HepG2 (cell line): Measurements from ENCODE around the gene MOSPD2. TPM values are rescaled to one million over a fixed set of nuclear protein-coding genes. Genes with fewer than 3 reads are reported as not detected.
A peak's percentile ranks its signal among the peaks of the same experiment; 100 is the strongest.

ENCODE experiments used
- ARID4A ChIP-seq: sonication (generic); formaldehyde crosslinking; IDR thresholded peaks from 2 replicates; pipeline ENCODE4 v1.5.0; 2020; ENCODE audit warnings: mild to moderate bottlenecking, missing genetic modification reagents, borderline replicate concordance
- FOXJ3 ChIP-seq: sonication (generic); formaldehyde crosslinking; IDR thresholded peaks from 2 replicates; pipeline ENCODE4 v1.4.0; 2020; ENCODE audit warnings: missing genetic modification reagents, mild to moderate bottlenecking, borderline replicate concordance
- GATAD1 ChIP-seq: IDR thresholded peaks from 2 replicates; pipeline ENCODE4 v1.6.1; 2016; ENCODE audit warnings: missing genetic modification reagents, missing compliant biosample characterization
- HMGXB4 ChIP-seq, 2 experiments: sonication (generic) in 1 of 2; formaldehyde crosslinking in 1 of 2; IDR thresholded peaks; 2 replicates each; pipeline versions ENCODE4 v1.4.0 to v1.6.1; 2018 to 2020; ENCODE audit warnings: missing genetic modification reagents in 2 of 2, borderline replicate concordance in 1 of 2, low read depth in 1 of 2, mild to moderate bottlenecking in 1 of 2, missing biosample characterization in 1 of 2
- HOXA3 ChIP-seq: sonication (generic); formaldehyde crosslinking; IDR thresholded peaks from 2 replicates; pipeline ENCODE4 v1.5.0; 2020; ENCODE audit warnings: missing genetic modification reagents
- MIER3 ChIP-seq: IDR thresholded peaks from 2 replicates; pipeline ENCODE4 v1.6.1; 2016; ENCODE audit warnings: missing compliant biosample characterization, borderline replicate concordance
- MYC ChIP-seq: sonication (generic); formaldehyde crosslinking; IDR thresholded peaks from 2 replicates; pipeline ENCODE4 v1.9.0; 2021; ENCODE audit warnings: missing genetic modification reagents, borderline replicate concordance
- MYNN ChIP-seq: sonication (generic); formaldehyde crosslinking; IDR thresholded peaks from 2 replicates; pipeline ENCODE4 v1.4.0; 2020; ENCODE audit warnings: mild to moderate bottlenecking, low read depth, missing genetic modification reagents
- NR2F6 ChIP-seq, 2 experiments: IDR thresholded peaks; 2 replicates each; pipeline ENCODE4 v1.6.1; 2016; ENCODE audit warnings: antibody characterized with exemption in 1 of 2, mild to moderate bottlenecking in 1 of 2
- NRL ChIP-seq: sonication (generic); formaldehyde crosslinking; IDR thresholded peaks from 2 replicates; pipeline ENCODE4 v1.5.0; 2020; ENCODE audit warnings: missing genetic modification reagents, mild to moderate bottlenecking, moderate library complexity, borderline replicate concordance
- POLR2A ChIP-seq, 2 experiments: IDR thresholded peaks; 2 replicates each; pipeline ENCODE4 v1.6.1; 2011; ENCODE audit warnings: low read depth in 2 of 2, low read length in 2 of 2, mild to moderate bottlenecking in 1 of 2, moderate library complexity in 1 of 2; ENCODE audit not compliant: insufficient read depth in 1 of 2
- RAD51 ChIP-seq: fragments of 450-650 bp; IDR thresholded peaks from 2 replicates; pipeline ENCODE4 v1.6.1; 2016; ENCODE audit warnings: borderline replicate concordance
- SNRNP70 ChIP-seq: fragments of 200-400 bp; formaldehyde crosslinking; IDR thresholded peaks from 2 replicates; pipeline ENCODE4 v1.6.1; 2017; ENCODE audit warnings: mild to moderate bottlenecking, low read depth, low read length, moderate library complexity
- TAF1 ChIP-seq: sonication (generic); formaldehyde crosslinking; IDR thresholded peaks from 2 replicates; pipeline ENCODE4 v1.4.0; 2020; ENCODE audit warnings: missing genetic modification reagents
- ZFAT ChIP-seq: sonication (generic); formaldehyde crosslinking; conservative IDR thresholded peaks from 2 replicates; pipeline ENCODE4 v1.8.1; 2023; ENCODE audit warnings: missing genetic modification reagents, inconsistent platforms
- ZFP41 ChIP-seq: sonication (generic); formaldehyde crosslinking; IDR thresholded peaks from 2 replicates; pipeline ENCODE4 v1.4.0; 2020; ENCODE audit warnings: mild to moderate bottlenecking, missing genetic modification reagents, borderline replicate concordance
- ZNF484 ChIP-seq: sonication (generic); formaldehyde crosslinking; IDR thresholded peaks from 2 replicates; pipeline ENCODE4 v1.5.1; 2020; ENCODE audit warnings: mild to moderate bottlenecking, low read depth, missing genetic modification reagents, borderline replicate concordance
- ZNF562 ChIP-seq: sonication (generic); formaldehyde crosslinking; IDR thresholded peaks from 2 replicates; pipeline ENCODE4 v1.8.0; 2022; ENCODE audit warnings: missing genetic modification reagents, borderline replicate concordance
- ZNF569 ChIP-seq: sonication (generic); formaldehyde crosslinking; IDR thresholded peaks from 2 replicates; pipeline ENCODE4 v1.5.0; 2020; ENCODE audit warnings: mild to moderate bottlenecking, missing genetic modification reagents, moderate library complexity, borderline replicate concordance
- ZNF709 ChIP-seq: sonication (generic); formaldehyde crosslinking; IDR thresholded peaks from 2 replicates; pipeline ENCODE4 v1.5.0; 2020; ENCODE audit warnings: mild to moderate bottlenecking, missing genetic modification reagents
- polyA plus RNA-seq, 8 experiments: library from polyadenylated mRNA; depleted of rRNA in 3 of 8; stranded (reverse) in 7 of 8; unstranded in 1 of 8; fragments of >200 nt; fragmentation: Illumina TruSeq in 4 of 8; extraction: Trizol in 4 of 8; gene quantifications; 2 replicates each; pipeline versions ENCODE4 v1.2.1 to v1.2.3, GENCODE V29; 2011 to 2016; ENCODE audit warnings: low read depth in 4 of 8, missing spikeins in 1 of 8, mixed read lengths in 1 of 8; ENCODE audit not compliant: insufficient read depth in 1 of 8
- total RNA-seq, 5 experiments: library from RNA; depleted of rRNA; stranded (reverse); fragments of >200 nt; fragmentation: Illumina TruSeq; extraction: Trizol; gene quantifications; 2 replicates each; pipeline ENCODE4 v1.2.3, GENCODE V29; 2016; ENCODE audit warnings: low read depth in 1 of 5
- TF ChIP-seq, protein P1 (sequence below): sonication (generic); formaldehyde crosslinking; IDR thresholded peaks from 2 replicates; pipeline ENCODE4 v1.8.1; 2023; ENCODE audit warnings: missing genetic modification reagents, mild to moderate bottlenecking, borderline replicate concordance

Gene MOSPD2
- total and polyA plus RNA-seq, 2 of the 13 experiments (the other 11 are each of a cell fraction or from before 2014, with no cell fraction given): 4.8 to 7.0 TPM

GRCh38 chrX:14872851-14873675, at the start of gene MOSPD2, which contains the start of gene FANCB (continued):
- TF ChIP-seq, protein P1, sequence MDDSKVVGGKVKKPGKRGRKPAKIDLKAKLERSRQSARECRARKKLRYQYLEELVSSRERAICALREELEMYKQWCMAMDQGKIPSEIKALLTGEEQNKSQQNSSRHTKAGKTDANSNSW: no peak
- TF ChIP-seq MYNN (CRISPR knock-in tag) (no peak), ZFP41 (CRISPR knock-in tag) (no peak), NR2F6 (IDR thresholded peaks at IDR 0.05) (no peak), NR2F6 (CRISPR knock-in tag; IDR thresholded peaks at IDR 0.05) (no peak), POLR2A (IDR thresholded peaks at IDR 0.05; ENCODE audit: insufficient read depth in 1 of 2, low read depth in 2 of 2, low read length in 2 of 2) (peak; percentile 53 to 60; a peak in 3 of 4 replicates), ARID4A (peak; percentile 95), RAD51 (no peak), HOXA3 (CRISPR knock-in tag) (peak; percentile 46; the same call in 1 of the 2 replicates), MIER3 (no peak), ZNF709 (no peak), NRL (CRISPR knock-in tag) (no peak), GATAD1 (CRISPR knock-in tag) (peak; percentile 92), FOXJ3 (CRISPR knock-in tag) (no peak), MYC (no peak), TAF1 (CRISPR knock-in tag) (peak; percentile 42), HMGXB4 (CRISPR knock-in tag; IDR thresholded peaks at IDR 0.05; ENCODE audit: borderline replicate concordance in 1 of 2, low read depth in 1 of 2) (no peak), SNRNP70 (no peak), ZNF484 (CRISPR knock-in tag) (no peak), ZFAT (CRISPR knock-in tag) (no peak), ZNF562 (no peak), ZNF569 (CRISPR knock-in tag) (no peak)
